AG10803 (cell line): Measurements from ENCODE around the gene NBR1.
"Not testable (repeated sequence)": the region's sequence is repeated elsewhere in the genome, so short reads cannot be mapped to it uniquely, and the experiment has no call there.

Experiments
- DNase-seq: peaks from one replicate; pipeline ENCODE4 v3.0.0; 2010; ENCODE audit warnings: low read depth
- H3K4me3 ChIP-seq: 2 replicates; pipeline ENCODE4 v1.5.1; 2011; ENCODE audit warnings: mild to moderate bottlenecking, low read length, control low read depth
- CTCF ChIP-seq: conservative IDR thresholded peaks from 2 replicates; pipeline ENCODE4 v1.5.1; 2011; ENCODE audit warnings: mild to moderate bottlenecking, low read length, control low read depth, inconsistent platforms

Gene NBR1

DNA sequence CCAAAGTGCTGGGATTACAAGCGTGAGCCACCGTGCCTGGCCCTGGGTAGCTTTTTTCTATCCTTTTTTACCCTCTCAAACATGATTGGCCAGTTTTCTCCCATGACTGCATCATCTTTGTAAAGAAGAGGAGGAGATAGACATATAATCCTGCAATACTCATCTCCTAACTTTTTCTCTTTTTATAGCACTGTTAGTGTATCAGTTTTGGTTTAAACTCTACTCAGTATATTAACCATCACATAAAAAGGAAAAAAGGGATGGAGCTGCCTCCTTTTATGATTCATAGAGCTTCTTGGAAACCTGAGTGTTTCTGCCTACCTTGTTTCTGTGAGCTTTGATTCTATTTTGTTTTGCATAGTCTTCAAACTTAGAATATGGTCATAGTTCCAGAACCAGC is 28.6 kb downstream of the NBR1 start:
- no peak for DNase-seq
- H3K4me3 ChIP-seq = no peak overlapping the region
- no peak for TF ChIP-seq CTCF

DNA sequence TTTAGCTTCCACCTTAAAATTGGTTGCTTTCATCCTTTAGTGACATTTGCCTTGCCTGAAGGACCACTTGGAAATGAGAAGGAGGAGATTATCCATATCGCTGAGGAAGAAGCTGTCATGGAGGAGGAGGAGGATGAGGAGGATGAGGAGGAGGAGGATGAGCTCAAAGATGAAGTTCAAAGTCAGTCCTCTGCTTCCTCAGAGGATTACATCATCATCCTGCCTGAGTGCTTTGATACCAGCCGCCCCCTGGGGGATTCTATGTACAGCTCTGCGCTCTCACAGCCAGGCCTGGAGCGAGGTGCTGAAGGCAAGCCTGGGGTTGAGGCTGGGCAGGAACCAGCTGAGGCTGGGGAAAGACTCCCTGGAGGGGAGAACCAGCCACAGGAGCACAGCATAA is 29.1 kb downstream of the NBR1 start:
- TF ChIP-seq CTCF = no peak

GRCh38 chr17:43203013-43203412 is 32.0 kb downstream of the NBR1 start:
- DNase-seq, H3K4me3 ChIP-seq: not testable (repeated sequence)

More for the DNA sequence above, 29.1 kb downstream of the NBR1 start:
- H3K4me3 ChIP-seq = no peak overlapping the region
- DNase-seq = no peak

DNA sequence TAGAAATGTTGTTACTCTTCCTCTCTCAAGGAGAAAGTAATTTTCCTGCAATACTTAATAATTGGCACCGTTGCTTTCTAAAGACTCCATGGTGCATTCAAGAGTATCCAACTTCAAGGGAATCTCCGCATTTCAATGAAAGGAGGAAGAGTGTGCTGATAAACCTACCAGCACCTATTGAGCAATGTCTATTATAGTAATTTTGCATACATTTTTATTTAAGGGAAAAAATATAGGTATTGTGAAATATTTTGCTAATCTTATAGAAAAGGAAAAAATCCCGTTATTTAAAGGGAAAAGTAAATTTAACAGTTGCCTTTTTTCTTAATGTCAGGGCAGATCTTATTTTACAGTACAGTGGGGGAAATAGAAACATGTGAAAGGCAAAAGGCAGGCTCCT is 39.6 kb downstream of the NBR1 start:
- H3K4me3 ChIP-seq = no peak overlapping the region
- no peak for DNase-seq
- no peak for TF ChIP-seq CTCF

GRCh38 chr17:43211123-43211479 is 40.1 kb downstream of the NBR1 start:
- H3K4me3 ChIP-seq = peak overlapping the region; percentile 71
- no peak for TF ChIP-seq CTCF
- DNase-seq = no peak

DNA sequence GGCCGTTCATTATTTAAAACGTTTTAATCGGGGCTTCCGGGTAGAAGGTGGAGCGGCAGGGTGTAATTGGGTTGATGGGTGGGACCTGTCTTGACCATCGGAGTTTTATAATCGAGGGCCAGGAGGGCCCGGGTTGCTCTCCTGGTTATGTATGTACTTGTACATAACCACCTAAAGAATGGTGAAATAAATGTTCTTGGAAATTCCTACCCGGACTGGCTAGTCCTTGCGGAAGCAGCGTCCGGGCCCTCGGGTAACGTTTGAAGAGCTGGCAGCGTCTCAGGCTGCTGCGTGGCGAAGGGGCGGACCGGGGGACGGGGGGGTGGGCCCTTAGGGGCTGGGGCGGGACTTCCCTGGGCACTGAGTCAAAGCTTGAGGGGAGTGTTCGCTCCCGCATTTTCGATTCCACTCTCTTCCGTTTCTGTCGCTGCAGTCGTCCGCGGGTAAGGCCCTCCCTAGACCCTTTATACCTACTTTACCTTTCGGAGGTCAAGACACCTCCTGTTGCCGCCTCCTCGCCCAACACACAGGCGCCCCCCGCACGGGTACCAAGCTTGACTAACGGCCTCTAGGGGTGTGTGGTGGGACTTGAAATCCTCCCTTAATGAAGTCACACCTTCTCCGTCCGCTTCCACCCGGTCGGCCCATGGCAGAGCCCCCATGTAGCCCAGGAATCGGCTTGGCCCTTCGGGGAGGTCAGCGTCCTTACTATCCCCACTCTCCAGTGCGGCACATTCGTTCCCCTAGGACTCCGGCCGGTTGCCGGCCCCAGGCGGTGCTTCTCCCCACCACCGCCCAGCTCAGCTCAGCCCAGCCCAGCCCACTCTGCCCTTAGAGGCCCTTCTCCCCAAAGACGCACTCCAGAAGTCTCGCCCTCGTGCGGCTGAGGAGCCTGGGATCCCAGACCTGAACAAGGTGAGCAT is 40.7 kb downstream of the NBR1 start, which contains the start of gene TMEM106A:
Gene TMEM106A (plus strand): TSS at position 396 of the 923 bp plus-strand sequence. CDS start 1,167 bp downstream, outside the sequence.
- H3K4me3 ChIP-seq = peak within 1 kb of the TSS; percentile 71
- peak; percentile 88 for DNase-seq
- peak; percentile 46 for TF ChIP-seq CTCF

- no peak for TF ChIP-seq CTCF
- H3K4me3 ChIP-seq = peak overlapping the region; percentile 71
- peak; percentile 22 for DNase-seq
Observed at GRCh38 chr17:43212641-43213490, 41.9 kb downstream of the NBR1 start.
